A673 (cell line): Measurements from ENCODE around the gene RTN4IP1. TPM values are rescaled to one million over a fixed set of nuclear protein-coding genes. Genes with fewer than 3 reads are reported as not detected.

Experiments
- BruUV-seq: library from RNA; stranded (reverse); fragments of 400-500 nt; replicated peaks from 2 replicates; lab custom pipeline; 2021; lab: Mats Ljungman, UMichigan
- CTCF ChIA-PET: fragments of 300-600 bp; sonication (Branson Sonifier 250); formaldehyde crosslinking; loops from one replicate; lab custom pipeline; 2022; ENCODE audit warnings: antibody characterized with exemption; lab: Charles Lee
- POLR2A ChIA-PET: fragments of 300-600 bp; sonication (Branson Sonifier 250); formaldehyde crosslinking; loops from one replicate; lab custom pipeline; 2022; ENCODE audit warnings: antibody characterized with exemption; ENCODE audit not compliant: low non-redundant PET; lab: Charles Lee
- DNase-seq: peaks from one replicate; pipeline ENCODE4 v3.0.0-alpha.2; 2015; ENCODE audit warnings: low spot score
- H3K27ac ChIP-seq: fragments of 200-600 bp; sonication (generic); 2 replicates; pipeline ENCODE4 v1.5.1; 2016; ENCODE audit warnings: mixed run types, low read depth, mild to moderate bottlenecking, mixed read lengths, antibody characterized with exemption, low read length; ENCODE audit not compliant: poor library complexity, severe bottlenecking
- H3K27me3 ChIP-seq: fragments of 200-600 bp; sonication (generic); replicated peaks from 2 replicates; pipeline ENCODE4 v1.6.1; 2017; ENCODE audit warnings: mixed run types, low read depth, mild to moderate bottlenecking, mixed read lengths, antibody characterized with exemption, low read length; ENCODE audit not compliant: insufficient read depth, poor library complexity
- H3K36me3 ChIP-seq: fragments of 200-600 bp; sonication (generic); 2 replicates; pipeline ENCODE4 v1.6.1; 2016; ENCODE audit warnings: mixed run types, mild to moderate bottlenecking, mixed read lengths, antibody characterized with exemption, low read length; ENCODE audit not compliant: insufficient read depth, poor library complexity, severe bottlenecking
- H3K4me1 ChIP-seq: fragments of 200-600 bp; sonication (generic); 2 replicates; pipeline ENCODE4 v1.6.1; 2017; ENCODE audit warnings: mixed run types, mild to moderate bottlenecking, mixed read lengths, antibody characterized with exemption, low read length; ENCODE audit not compliant: insufficient read depth, poor library complexity, severe bottlenecking
- H3K4me3 ChIP-seq: fragments of 200-600 bp; sonication (generic); 2 replicates; pipeline ENCODE4 v1.5.1; 2016; ENCODE audit warnings: low read depth, mixed run types, mild to moderate bottlenecking, mixed read lengths, low read length; ENCODE audit not compliant: poor library complexity, severe bottlenecking
- H3K9me3 ChIP-seq: fragments of 200-600 bp; sonication (generic); 2 replicates; pipeline ENCODE4 v1.6.1; 2016; ENCODE audit warnings: mixed run types, low read depth, mild to moderate bottlenecking, mixed read lengths, antibody characterized with exemption, low read length; ENCODE audit not compliant: poor library complexity, severe bottlenecking
- EZH2 ChIP-seq: fragments of 200-600 bp; sonication (generic); IDR thresholded peaks from 2 replicates; pipeline ENCODE4 v1.6.1; 2017; ENCODE audit warnings: borderline replicate concordance, low read depth, mild to moderate bottlenecking, mixed read lengths, antibody characterized with exemption, low read length; ENCODE audit not compliant: poor library complexity, severe bottlenecking
- intact Hi-C: fragments of 100-400 bp; cut with micrococcal nuclease; formaldehyde crosslinking; loops from one replicate; pipeline ENCODE4 v1.10.0; 2022; ENCODE audit not compliant: unreplicated experiment
- total RNA-seq: library from RNA; stranded (reverse); gene quantifications from 2 replicates; pipeline ENCODE4 v1.2.3, GENCODE V29; 2021
- TF ChIP-seq, protein P1 (sequence below): fragments of 300-800, 200-600 bp; sonication (generic); conservative IDR thresholded peaks from 2 replicates; pipeline ENCODE4 v1.5.1; 2017; ENCODE audit warnings: low read depth, mild to moderate bottlenecking, antibody characterized with exemption, low read length, moderate library complexity, mixed read lengths

The RTN4IP1 gene
- total RNA-seq, 1 experiment from 2014 or later, result 15.7 TPM

DNA sequence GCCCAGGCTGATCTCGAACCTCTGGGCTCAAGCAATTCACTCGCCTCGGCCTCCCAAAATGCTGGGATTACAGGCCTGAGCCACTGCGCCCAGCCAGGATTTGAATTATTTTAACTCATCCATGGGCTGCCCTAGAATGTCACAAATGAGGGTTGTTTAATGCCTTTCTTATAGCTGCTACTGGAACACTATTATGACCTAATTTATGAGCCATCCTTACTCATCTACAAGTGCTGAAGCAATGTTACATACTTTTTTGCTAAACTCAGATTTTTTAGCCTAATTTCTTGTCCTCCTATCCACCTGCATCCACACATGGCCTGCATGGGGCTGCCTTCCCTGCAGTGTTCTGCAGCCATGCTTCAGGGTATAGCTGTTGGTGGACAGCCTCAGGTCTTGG is 59.9 kb downstream of the RTN4IP1 start:
- H3K36me3 ChIP-seq, result no peaks in the 10 kb centered on the region
- DNase-seq, result no peak
- no peak overlapping the region for H3K27ac ChIP-seq
- intact Hi-C loops, result loop anchor here (5.0 kb wide), 1 partner anchor 408 kb away; no protein-coding TSS in a partner anchor
- no peak overlapping the region for H3K4me3 ChIP-seq
- no peak for TF ChIP-seq EZH2
- TF ChIP-seq, protein P1, sequence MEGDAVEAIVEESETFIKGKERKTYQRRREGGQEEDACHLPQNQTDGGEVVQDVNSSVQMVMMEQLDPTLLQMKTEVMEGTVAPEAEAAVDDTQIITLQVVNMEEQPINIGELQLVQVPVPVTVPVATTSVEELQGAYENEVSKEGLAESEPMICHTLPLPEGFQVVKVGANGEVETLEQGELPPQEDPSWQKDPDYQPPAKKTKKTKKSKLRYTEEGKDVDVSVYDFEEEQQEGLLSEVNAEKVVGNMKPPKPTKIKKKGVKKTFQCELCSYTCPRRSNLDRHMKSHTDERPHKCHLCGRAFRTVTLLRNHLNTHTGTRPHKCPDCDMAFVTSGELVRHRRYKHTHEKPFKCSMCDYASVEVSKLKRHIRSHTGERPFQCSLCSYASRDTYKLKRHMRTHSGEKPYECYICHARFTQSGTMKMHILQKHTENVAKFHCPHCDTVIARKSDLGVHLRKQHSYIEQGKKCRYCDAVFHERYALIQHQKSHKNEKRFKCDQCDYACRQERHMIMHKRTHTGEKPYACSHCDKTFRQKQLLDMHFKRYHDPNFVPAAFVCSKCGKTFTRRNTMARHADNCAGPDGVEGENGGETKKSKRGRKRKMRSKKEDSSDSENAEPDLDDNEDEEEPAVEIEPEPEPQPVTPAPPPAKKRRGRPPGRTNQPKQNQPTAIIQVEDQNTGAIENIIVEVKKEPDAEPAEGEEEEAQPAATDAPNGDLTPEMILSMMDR, result no peak
- ChIA-PET POLR2A (no interaction called here), CTCF (no interaction called here)
- no TSS peak for BruUV-seq
- no peaks in the 10 kb centered on the region for H3K27me3 ChIP-seq
- no peaks in the 10 kb centered on the region for H3K9me3 ChIP-seq
- no peaks in the 10 kb centered on the region for H3K4me1 ChIP-seq

DNA sequence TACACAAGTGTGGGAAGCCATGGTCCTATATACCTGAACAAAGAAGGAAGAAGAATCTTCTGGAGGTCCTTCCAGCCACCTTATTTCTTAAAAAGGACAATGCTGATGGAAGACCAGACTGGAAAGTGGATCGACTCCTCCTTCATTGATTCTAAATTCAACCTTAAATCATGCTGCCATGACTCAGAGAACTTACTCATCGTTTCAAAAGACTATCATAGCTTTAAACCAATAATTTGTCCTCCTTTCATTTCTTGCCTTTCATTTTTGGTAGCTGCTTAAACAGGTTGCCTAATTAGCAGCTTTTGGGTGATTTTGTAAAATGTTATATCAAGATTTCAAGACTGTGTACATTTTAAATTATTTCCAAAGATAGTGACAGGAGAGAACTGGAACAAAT is 60.8 kb downstream of the RTN4IP1 start:
- H3K9me3 ChIP-seq, result no peaks in the 10 kb centered on the region
- no peaks in the 10 kb centered on the region for H3K27me3 ChIP-seq
- no peaks in the 10 kb centered on the region for H3K36me3 ChIP-seq
- no peak overlapping the region for H3K27ac ChIP-seq
- H3K4me3 ChIP-seq, result no peak overlapping the region
- no peak for DNase-seq
- intact Hi-C loops, result loop anchor here (5.0 kb wide), 1 partner anchor 409 kb away; no protein-coding TSS in a partner anchor
- no TSS peak for BruUV-seq
- CTCF ChIA-PET, result no interaction called here
- POLR2A ChIA-PET, result no interaction called here
- TF ChIP-seq EZH2, result no peak
- TF ChIP-seq, protein P1, result no peak
- no peaks in the 10 kb centered on the region for H3K4me1 ChIP-seq

DNA sequence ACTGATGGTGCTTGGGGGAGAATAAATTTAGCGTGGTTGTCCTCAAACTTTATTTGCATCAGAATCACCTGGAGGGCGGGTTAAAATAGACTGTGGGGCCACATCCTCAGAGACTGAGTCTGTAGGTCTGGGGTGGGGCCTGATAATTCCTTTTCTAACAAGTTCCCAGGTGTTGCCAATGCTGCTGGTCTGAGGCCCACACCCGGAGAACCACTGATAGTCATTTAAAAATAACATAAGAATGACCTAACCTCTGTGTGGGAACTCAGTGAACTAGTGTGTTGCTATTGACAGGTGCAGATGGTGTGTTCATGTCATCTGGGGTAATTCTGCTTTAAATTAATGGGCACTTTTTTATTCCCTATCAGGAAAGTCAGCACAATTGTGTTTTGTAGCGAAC is 64.8 kb downstream of the RTN4IP1 start:
- TF ChIP-seq EZH2, result no peak
- TF ChIP-seq, protein P1, result no peak
- no peaks in the 10 kb centered on the region for H3K36me3 ChIP-seq
- no peak for DNase-seq
- H3K4me3 ChIP-seq, result no peak overlapping the region
- ChIA-PET POLR2A (no interaction called here), CTCF (no interaction called here)
- BruUV-seq, result no TSS peak
- H3K4me1 ChIP-seq, result no peaks in the 10 kb centered on the region
- H3K27me3 ChIP-seq, result no peaks in the 10 kb centered on the region
- intact Hi-C loops, result loop anchor here (2.0 kb wide), 1 partner anchor 226 kb away; no protein-coding TSS in a partner anchor
- H3K27ac ChIP-seq, result no peak overlapping the region
- no peaks in the 10 kb centered on the region for H3K9me3 ChIP-seq
